Tibial artery (tissue), 4 donors: ENCODE data around the gene SKIL.

Experiments
- DNase-seq, 2 donors: peaks; one replicate each; pipeline ENCODE4 v3.0.0-alpha.2; 2019
- H3K27ac ChIP-seq, 2 donors: fragments of 200-600 bp; sonication (generic) in 1 of 2; 1 replicate in 1 of 2; 2 replicates in 1 of 2; pipeline ENCODE4 v1.5.1; 2018 to 2019; ENCODE audit warnings: mild to moderate bottlenecking in 1 of 2
- H3K27me3 ChIP-seq, 2 donors: fragments of 200-600 bp; sonication (generic) in 1 of 2; one replicate each; pipeline versions ENCODE4 v1.5.1 to v1.6.0; 2016 to 2019
- H3K36me3 ChIP-seq, 3 donors: fragments of 200-600 bp; sonication (generic) in 2 of 3; one replicate each; pipeline ENCODE4 v1.5.1; 2016 to 2019; ENCODE audit warnings: mild to moderate bottlenecking in 2 of 3
- H3K4me1 ChIP-seq, 4 donors: fragments of 200-600 bp; sonication (generic) in 2 of 4; 1 replicate in 3 of 4; 2 replicates in 1 of 4; pipeline ENCODE4 v1.5.1; 2016 to 2019
- H3K4me3 ChIP-seq, 2 donors: fragments of 200-600 bp; sonication (generic) in 1 of 2; 1 replicate in 1 of 2; 2 replicates in 1 of 2; pipeline ENCODE4 v1.5.1; 2018 to 2019; ENCODE audit warnings: mild to moderate bottlenecking in 2 of 2
- H3K9me3 ChIP-seq, 3 donors: fragments of 200-600 bp; sonication (generic) in 1 of 3; one replicate each; pipeline ENCODE4 v1.5.1; 2016 to 2019
- intact Hi-C: fragments of 100-400 bp; cut with DNase I; formaldehyde crosslinking; loops from one replicate; pipeline ENCODE4 v1.15.0; 2023; ENCODE audit warnings: low total_unique reads
- TF ChIP-seq, protein P1 (sequence below), 2 experiments: fragments of 200-600 bp in 1 of 2; fragments of 450-650 bp in 1 of 2; IDR thresholded peaks; one replicate each; pipeline ENCODE4 v1.5.1; 2017 to 2019; ENCODE audit warnings: antibody characterized with exemption in 2 of 2, mild to moderate bottlenecking in 1 of 2, moderate library complexity in 1 of 2

SKIL gene

DNA sequence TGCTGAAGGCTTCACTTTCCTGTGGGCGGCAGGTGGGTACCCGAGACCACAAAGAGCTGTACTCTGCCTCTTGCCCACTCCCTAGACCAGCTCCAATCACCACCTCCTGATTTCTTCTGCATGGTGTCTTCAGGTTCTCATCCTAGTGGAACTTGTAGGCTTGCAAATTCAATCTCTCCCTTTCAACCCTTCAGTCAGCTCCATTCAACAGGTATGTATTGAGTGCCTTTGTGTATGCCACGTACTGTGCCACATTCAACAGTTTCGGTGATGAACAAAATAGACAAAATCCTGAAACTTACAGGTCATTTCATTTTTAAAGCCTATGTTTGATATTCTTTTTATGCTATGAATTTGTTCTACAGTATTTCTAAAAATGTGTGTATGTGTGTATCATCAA, 55.8 kb downstream of the SKIL start:
- intact Hi-C loops = loop anchor here (5.0 kb wide), 1 partner anchor 101 kb away; no protein-coding TSS in a partner anchor
- no peak for DNase-seq
- H3K9me3 ChIP-seq = no peaks in the 10 kb centered on the region
- TF ChIP-seq, protein P1, sequence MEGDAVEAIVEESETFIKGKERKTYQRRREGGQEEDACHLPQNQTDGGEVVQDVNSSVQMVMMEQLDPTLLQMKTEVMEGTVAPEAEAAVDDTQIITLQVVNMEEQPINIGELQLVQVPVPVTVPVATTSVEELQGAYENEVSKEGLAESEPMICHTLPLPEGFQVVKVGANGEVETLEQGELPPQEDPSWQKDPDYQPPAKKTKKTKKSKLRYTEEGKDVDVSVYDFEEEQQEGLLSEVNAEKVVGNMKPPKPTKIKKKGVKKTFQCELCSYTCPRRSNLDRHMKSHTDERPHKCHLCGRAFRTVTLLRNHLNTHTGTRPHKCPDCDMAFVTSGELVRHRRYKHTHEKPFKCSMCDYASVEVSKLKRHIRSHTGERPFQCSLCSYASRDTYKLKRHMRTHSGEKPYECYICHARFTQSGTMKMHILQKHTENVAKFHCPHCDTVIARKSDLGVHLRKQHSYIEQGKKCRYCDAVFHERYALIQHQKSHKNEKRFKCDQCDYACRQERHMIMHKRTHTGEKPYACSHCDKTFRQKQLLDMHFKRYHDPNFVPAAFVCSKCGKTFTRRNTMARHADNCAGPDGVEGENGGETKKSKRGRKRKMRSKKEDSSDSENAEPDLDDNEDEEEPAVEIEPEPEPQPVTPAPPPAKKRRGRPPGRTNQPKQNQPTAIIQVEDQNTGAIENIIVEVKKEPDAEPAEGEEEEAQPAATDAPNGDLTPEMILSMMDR (IDR thresholded peaks at IDR 0.05) = no peak
- no peak overlapping the region for H3K4me3 ChIP-seq
- H3K27me3 ChIP-seq = peaks cover 0 to 6% of the 10 kb centered on the region in 2 donors
- no peaks in the 10 kb centered on the region for H3K36me3 ChIP-seq
- no peak overlapping the region for H3K27ac ChIP-seq
- H3K4me1 ChIP-seq = peaks cover 0 to 6% (median 2%) of the 10 kb centered on the region in 4 donors

DNA sequence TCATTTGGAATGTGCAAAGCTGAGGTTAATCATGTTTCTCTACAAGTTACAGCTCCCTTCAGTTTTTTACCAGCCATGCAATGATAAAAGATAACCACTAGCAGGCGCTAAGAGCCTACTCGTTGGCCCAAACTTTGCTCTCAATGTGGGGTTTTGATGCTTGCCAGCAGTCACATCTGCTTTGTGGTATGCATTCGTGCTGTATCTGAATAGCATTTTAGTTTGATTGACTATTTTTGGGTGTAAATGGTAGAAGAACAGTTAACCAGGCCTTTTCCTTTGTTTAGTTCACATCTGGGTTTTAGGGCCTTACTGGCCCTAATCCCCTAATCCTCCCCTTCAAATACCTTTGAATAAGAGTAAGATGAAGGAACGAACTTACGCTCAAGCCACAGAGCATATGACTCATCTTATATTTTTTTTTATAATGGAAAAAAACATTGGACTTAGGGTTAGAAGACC, 56.7 kb downstream of the SKIL start:
- Histone ChIP-seq H3K4me1 (peaks cover 3 to 15% (median 11%) of the 10 kb centered on the region in 4 donors), H3K36me3 (no peaks in the 10 kb centered on the region), H3K27me3 (peaks cover 0 to 14% of the 10 kb centered on the region in 2 donors), H3K27ac (no peak overlapping the region), H3K9me3 (no peaks in the 10 kb centered on the region), H3K4me3 (no peak overlapping the region)
- DNase-seq = no peak
- TF ChIP-seq, protein P1 (IDR thresholded peaks at IDR 0.05) = peak; percentile 81 to 85
- intact Hi-C loops = loop anchor here (5.0 kb wide), 1 partner anchor 102 kb away; no protein-coding TSS in a partner anchor

DNA sequence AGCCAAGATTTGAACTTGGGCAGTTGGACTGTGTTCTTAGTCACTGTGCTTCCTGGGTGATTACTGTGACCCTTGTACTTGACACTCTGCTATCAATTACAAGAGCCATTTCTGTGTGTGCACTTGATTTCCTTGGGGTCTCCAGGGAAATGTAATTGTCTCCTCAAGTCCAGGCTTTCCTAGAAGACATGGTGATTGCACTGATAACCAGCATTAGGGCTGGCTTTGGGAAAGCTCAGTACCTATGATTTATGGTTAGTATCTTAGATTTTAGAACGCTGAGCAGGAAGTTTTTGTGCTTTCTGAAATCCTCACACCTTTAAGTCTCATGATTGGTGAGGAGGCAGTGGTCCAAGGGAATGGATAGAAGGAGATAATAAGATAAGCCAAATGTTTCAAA, 59.6 kb downstream of the SKIL start:
- no peak for DNase-seq
- Histone ChIP-seq H3K36me3 (no peaks in the 10 kb centered on the region), H3K9me3 (no peaks in the 10 kb centered on the region), H3K27me3 (peaks cover 0 to 14% of the 10 kb centered on the region in 2 donors), H3K27ac (no peak overlapping the region), H3K4me3 (no peak overlapping the region), H3K4me1 (peaks cover 3 to 24% (median 15%) of the 10 kb centered on the region in 4 donors)
- TF ChIP-seq, protein P1 (IDR thresholded peaks at IDR 0.05) = no peak
- intact Hi-C loops = loop anchor here (5.0 kb wide), 1 partner anchor 395 kb away; no protein-coding TSS in a partner anchor

DNA sequence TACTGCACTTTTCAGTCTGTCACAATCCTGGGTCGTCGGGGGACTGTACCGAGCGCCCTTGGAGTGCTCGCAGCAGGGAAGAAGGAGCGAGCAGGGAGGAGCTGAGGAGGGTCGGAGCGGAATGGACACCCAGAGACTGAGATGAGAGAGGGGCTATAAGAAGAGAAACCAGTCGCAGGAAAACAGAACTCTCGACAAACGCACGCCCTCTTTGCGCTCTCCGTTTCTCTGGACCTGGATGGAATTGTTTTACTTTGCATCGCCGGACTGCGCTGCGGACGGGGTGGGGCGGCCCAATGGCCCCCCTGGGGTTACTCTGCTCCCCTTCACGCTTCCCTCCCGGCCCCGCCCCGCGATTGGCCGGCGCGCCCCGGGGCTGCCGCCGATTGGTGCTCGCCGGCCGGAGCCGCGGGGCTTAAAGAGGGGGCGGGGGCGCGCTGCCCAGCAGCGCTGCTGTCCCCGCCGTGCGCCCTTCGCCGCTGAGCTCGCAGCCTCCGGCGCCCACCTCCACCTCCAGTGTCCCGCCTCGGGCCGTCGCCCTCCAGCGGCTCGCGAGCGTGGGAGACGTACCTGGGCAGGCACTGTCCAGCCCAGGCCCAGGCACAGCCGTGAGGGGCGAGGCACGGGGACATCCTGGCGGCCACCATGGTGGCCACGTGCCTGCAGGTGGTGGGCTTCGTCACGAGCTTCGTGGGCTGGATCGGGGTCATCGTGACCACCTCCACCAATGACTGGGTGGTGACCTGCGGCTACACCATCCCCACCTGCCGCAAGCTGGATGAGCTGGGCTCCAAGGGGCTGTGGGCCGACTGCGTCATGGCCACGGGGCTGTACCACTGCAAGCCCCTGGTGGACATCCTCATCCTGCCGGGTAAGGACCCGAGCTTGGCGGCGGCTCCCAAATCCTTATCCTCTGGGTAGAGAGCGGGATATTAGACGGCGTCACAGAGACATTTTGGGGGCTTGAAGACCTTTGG, 61.2 kb downstream of the SKIL start, which contains the start of gene CLDN11:
Gene CLDN11 (plus strand): TSS at position 447 of the 977 bp plus-strand sequence. CDS start 199 bp downstream, at position 646.
- Histone ChIP-seq H3K36me3 (peaks cover 0 to 4% (median 0%) of the 10 kb centered on the region in 3 donors), H3K27ac (no peak within 1 kb of the TSS), H3K27me3 (peaks cover 0 to 14% of the 10 kb centered on the region in 2 donors), H3K9me3 (no peaks in the 10 kb centered on the region), H3K4me3 (peak within 1 kb of the TSS; percentile 44 to 53), H3K4me1 (peaks cover 3 to 24% (median 15%) of the 10 kb centered on the region in 4 donors)
- TF ChIP-seq, protein P1 (IDR thresholded peaks at IDR 0.05) = no peak
- no peak for DNase-seq
- intact Hi-C loops = loop anchor here (5.0 kb wide), 1 partner anchor 394 kb away; no protein-coding TSS in a partner anchor

DNA sequence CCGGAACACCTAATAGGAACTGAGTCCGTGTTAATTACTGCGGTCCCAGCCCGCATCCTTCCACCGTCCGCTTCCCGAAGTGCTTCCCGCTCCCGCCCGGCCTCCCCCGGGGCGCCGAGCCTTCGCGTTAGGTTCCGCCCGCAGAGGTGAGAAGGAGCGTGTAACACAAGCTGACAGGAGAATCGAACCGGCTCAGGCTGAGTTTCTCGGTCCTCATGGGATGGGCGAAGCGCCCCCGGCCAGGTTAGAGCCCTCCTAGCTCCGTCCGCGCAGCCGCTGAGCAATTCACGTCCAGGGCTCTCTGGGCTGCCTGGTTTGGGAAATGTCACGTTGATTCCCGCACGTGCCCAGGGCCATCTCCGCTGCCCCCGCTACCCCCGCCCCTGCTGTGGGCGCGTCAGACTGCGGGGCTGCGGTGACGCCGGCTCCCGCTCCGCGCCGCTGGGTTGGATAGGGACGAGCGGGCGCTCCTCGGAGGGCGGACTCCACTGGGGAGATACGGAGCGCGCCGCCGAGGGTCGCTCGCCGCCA, 62.1 kb downstream of the SKIL start:
- Histone ChIP-seq H3K4me3 (peak overlapping the region; percentile 44 to 53), H3K27me3 (peaks cover 0 to 14% of the 10 kb centered on the region in 2 donors), H3K36me3 (peaks cover 0 to 4% (median 0%) of the 10 kb centered on the region in 3 donors), H3K9me3 (no peaks in the 10 kb centered on the region), H3K4me1 (peaks cover 3 to 24% (median 15%) of the 10 kb centered on the region in 4 donors), H3K27ac (no peak overlapping the region)
- no peak for DNase-seq
- TF ChIP-seq, protein P1 (IDR thresholded peaks at IDR 0.05) = no peak
- intact Hi-C loops = loop anchor here (5.0 kb wide), 1 partner anchor 393 kb away; no protein-coding TSS in a partner anchor
